PC-9 (cell line): ENCODE results near the gene SOX5.

Experiments
- CTCF ChIP-seq: fragments of 200-600 bp; sonication (generic); conservative IDR thresholded peaks from 2 replicates; pipeline ENCODE4 v1.6.1; 2017; ENCODE audit warnings: mixed run types, antibody characterized with exemption, mild to moderate bottlenecking, moderate library complexity
- EZH2 ChIP-seq: fragments of 200-600 bp; sonication (generic); IDR thresholded peaks from 2 replicates; pipeline ENCODE4 v1.8.0; 2017; ENCODE audit warnings: antibody characterized with exemption, low read depth

- TF ChIP-seq CTCF (no peak), EZH2 (no peak)
These were observed 11.0 kb downstream of the SOX5 start for GRCh38 chr12:23938422-23938821.
